NCI-H446 (cell line): Measurements from ENCODE around the gene RPN1.

ENCODE experiments used
- DNase-seq, 2 experiments: peaks; one replicate each; lab custom pipeline; 2025; lab: John Stamatoyannopoulos, UW

The RPN1 gene

DNA sequence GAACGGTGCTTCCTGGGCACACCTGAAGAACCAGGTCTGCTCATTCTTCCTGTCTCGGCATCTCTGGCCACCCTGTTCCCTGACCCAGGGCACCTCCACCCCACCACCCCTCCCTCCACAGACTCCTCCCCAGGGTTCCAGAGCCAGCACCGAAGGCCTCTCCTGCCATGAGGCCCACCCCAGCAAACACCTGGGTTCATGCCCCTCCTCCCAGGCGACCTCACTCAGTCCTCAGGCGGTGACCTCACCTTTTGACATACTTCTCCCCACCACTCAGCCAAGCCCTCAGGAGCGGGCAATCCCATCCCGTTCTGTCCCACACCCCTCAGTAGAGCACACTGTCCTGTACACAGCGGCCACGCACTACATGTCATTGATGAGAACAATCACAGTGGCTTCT lies 72.3 kb downstream of the RPN1 start:
- no peak for DNase-seq

DNA sequence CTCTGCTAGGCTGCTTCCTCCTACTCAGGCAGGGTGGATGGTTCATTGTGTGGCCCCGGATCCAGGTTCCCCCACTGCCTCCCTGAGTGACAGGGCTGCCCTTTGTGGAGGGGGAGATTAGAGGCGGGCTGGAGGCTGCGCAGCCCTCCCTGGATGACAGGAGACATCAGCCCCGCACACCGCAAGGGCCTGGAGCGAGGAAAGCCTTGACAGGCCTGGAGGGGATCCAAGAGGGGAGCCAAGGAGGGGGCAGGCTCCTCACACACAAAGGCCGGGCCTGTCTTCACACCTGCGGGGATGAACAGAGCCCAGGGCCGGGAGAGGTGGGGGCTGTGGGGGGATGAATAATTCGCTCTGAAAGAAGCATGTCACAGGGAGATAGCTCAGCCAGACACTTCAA lies 72.9 kb downstream of the RPN1 start:
- DNase-seq = no peak

DNA sequence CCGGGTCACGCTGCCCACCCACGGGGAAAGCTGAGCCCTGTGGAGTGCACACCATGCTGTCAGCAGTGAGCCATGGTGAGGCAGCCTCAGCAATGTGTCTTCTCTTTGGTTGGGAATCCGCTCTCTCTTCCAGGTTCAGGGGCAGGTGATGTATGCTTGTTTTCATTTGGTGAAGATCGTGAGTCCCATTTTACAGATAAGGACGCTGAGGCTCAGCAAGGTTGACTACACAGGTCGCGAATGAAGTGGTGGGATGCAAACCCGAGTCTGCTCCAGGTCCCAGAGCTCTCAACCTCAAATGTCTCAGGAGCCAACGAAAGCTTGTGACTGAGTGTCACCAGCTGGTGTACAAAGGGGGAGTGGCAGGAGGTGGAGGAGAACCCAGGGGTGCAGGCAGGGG lies 74.3 kb downstream of the RPN1 start:
- DNase-seq = no peak

DNA sequence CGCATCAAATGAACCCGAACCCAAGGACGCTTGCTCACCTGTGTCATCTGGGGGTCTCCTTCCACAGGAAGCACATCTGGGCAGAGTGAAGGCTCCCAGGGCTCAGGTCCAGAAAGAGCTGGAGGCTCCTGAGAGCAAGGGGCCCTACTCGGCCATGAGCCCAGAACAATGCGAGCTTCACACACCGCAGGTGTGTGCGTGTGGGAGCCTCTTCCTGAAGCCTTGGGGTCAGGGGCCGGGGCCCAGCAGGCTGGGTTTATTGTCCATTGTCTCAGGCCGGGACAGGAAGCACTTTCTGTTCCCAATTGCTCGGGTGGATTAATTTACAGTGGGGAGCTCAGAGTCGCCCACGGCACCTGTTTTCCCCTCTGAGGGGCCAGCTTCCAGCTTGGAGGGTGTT lies 74.8 kb downstream of the RPN1 start:
- no peak for DNase-seq

DNA sequence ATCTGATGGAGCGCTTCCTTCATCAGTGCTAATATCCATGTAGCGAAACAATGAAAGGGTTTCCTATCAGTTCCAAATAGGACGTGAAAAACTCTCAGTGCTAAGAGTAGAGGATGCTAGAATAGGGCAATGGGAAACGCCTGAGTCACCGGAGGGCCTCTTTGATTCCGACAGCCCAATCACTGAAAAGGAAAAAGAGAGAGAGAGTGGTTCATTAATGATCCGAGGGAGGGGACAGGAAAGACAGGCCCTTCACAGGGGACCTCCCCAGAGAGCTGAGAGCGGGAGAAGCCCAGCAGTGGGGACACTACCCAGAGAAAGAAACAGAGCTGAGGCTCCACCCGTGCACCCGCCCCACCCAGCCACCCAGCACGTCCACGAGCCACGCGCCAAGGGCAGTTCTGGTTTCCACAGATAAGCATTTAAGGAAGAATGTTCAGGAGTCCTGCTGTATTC lies 76.9 kb downstream of the RPN1 start:
- no peak for DNase-seq

DNA sequence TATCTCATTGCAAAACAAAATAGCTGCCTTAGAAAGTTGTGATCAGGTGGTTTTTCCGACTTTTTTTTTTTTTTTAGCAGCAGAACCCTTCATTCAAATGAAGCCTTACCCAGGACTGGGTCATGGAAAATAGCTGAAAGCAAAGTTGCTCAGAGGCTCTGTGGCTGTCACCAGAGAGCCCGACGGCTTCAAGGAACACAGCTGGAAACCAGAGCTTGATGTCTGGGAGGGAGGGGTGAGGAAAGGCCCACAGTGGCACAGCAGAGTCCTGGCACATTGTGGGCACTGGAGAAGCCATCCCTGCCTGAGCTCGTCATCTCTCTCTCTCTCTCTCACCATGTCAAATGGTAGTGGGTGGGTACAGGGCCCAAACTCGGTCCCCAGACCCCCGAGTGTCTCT lies 77.5 kb downstream of the RPN1 start:
- DNase-seq = no peak

DNA sequence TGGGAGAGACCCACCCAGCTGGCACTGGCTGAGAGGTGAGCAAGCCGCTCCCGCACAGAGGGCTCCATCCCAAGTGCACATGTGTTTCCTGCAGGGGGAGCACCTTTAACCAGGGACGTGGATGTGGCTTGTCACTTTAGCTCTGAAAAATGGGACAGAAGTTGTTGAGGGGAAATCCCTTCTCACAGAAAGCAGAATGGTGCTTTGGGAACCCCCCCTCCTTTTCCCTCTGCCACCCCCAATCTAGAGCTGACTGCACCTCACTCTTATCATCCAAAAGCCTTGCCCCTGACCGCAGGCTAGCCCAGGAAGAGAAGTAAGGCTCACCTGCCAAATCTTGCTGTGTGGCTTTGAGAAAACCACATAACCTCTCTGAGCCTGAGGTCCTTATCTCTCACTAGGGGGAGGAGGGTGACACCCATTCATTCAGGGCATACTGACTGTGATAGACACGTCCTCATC lies 77.9 kb downstream of the RPN1 start:
- DNase-seq = no peak

DNA sequence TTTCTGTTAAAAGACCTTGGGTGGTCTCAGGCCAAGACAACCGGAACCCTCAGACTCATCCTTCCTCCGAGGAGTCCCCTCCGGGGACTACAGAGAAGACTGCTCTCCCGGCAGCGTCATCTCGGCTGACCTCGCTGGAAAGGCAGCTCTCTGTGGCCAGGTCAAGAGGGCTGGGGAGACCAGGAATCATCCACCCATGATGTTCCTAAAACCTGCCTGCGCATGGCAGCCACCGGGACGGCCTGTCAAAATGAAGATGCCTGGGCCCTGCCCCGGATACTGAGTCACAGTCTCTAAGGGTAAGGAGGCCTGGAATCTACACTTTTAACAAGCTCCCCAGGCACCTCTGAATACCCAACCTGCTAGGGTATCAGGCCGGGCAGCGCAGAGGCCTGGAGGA lies 78.6 kb downstream of the RPN1 start:
- no peak for DNase-seq
